B cell (primary cell): ENCODE measurements around the gene C1QTNF12.

Experiments
- EZH2 ChIP-seq: IDR thresholded peaks from 2 replicates; pipeline ENCODE4 v1.6.1; 2012; ENCODE audit warnings: borderline replicate concordance, low read depth, mild to moderate bottlenecking, moderate library complexity, low read length; ENCODE audit not compliant: insufficient read depth, poor library complexity, severe bottlenecking
- TF ChIP-seq, protein P1 (sequence below): fragments of 200-600 bp; IDR thresholded peaks from one replicate; pipeline ENCODE4 v1.8.0; 2022; ENCODE audit warnings: antibody characterized with exemption, mild to moderate bottlenecking

DNA sequence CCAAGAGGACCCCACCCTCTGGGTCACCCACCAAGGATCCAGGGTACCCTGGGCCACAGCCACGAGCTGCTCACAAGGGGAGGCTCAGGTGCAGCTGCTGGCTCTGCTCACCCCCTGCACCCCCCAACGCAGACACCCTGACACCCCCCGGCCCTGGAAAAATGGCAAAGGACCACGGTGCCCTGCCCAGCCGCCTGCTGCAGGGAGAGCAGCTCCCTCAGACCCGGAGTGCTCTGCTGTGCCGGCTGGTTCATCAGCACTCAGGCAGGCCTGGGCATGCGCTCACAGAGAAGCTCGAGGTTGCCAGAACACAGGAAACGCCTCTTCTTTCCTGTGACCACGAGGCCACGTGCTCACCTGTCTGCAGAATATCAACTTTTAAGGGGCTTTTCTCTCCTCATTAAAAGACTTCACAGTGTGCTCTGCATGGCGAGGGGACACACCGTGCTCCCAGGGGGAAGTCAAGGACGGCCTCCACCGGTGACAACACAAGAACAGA, 4.3 kb upstream of the C1QTNF12 start:
- TF ChIP-seq, protein P1, sequence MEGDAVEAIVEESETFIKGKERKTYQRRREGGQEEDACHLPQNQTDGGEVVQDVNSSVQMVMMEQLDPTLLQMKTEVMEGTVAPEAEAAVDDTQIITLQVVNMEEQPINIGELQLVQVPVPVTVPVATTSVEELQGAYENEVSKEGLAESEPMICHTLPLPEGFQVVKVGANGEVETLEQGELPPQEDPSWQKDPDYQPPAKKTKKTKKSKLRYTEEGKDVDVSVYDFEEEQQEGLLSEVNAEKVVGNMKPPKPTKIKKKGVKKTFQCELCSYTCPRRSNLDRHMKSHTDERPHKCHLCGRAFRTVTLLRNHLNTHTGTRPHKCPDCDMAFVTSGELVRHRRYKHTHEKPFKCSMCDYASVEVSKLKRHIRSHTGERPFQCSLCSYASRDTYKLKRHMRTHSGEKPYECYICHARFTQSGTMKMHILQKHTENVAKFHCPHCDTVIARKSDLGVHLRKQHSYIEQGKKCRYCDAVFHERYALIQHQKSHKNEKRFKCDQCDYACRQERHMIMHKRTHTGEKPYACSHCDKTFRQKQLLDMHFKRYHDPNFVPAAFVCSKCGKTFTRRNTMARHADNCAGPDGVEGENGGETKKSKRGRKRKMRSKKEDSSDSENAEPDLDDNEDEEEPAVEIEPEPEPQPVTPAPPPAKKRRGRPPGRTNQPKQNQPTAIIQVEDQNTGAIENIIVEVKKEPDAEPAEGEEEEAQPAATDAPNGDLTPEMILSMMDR = no peak
- TF ChIP-seq EZH2 = no peak
